Mononuclear cell (primary cell): ENCODE data around the gene TSR3. TPM values are rescaled to one million over a fixed set of nuclear protein-coding genes. Genes with fewer than 3 reads are reported as not detected.
A peak's percentile ranks its signal among the peaks of the same experiment; 100 is the strongest.

Source experiments
- H3K27me3 ChIP-seq: 2 replicates; pipeline ENCODE4 v1.6.0; 2011; ENCODE audit warnings: low read length, control low read depth; ENCODE audit not compliant: insufficient read depth
- H3K4me1 ChIP-seq: 2 replicates; pipeline ENCODE4 v1.5.1; 2011; ENCODE audit warnings: mild to moderate bottlenecking, low read length, control low read depth; ENCODE audit not compliant: insufficient read depth
- H3K4me3 ChIP-seq: 2 replicates; pipeline ENCODE4 v1.5.1; 2011; ENCODE audit warnings: mild to moderate bottlenecking, low read length, moderate library complexity
- H3K9me3 ChIP-seq: 2 replicates; pipeline ENCODE4 v1.5.1; 2011; ENCODE audit warnings: low read depth, mild to moderate bottlenecking, control low read depth, low read length
- total RNA-seq: library from RNA; depleted of rRNA; stranded (reverse); fragments of >200 nt; gene quantifications from one replicate; pipeline ENCODE4 v1.2.3, GENCODE V29; 2012

The TSR3 gene
- 21.3 TPM for total RNA-seq

DNA sequence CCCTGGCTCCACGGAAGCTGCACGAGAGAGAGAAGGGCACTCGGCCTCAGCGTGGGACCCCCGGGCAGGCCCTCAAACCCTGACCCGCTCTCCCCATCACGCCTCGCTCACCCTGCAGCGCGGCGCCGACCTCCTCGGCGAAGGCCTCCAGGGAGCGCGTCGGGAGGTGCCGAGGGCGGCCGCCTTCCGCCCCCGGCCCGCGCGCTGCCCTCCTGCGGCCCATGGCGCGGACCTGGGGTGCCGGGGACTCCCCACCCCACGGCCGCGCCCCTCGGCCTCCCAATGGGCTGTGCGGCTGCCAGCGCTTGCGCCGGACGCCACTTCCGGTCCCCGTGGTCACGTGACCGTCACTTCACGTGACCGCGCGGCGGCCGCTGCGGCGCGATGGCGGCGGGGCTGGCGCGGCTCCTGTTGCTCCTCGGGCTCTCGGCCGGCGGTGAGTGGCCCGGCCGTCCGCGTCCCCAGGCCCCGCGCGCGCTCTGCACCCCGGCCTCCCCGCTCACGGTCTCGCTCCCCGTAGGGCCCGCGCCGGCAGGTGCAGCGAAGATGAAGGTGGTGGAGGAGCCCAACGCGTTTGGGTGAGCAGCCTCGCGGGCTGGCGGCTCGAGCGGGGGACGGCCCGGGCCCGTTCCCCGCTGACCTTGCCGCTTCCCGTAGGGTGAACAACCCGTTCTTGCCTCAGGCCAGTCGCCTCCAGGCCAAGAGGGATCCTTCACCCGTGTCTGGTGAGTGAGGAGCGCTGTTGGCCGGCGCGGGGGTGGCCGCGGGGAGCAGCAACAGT is at the start of gene TSR3, which contains the start of gene GNPTG:
Gene TSR3 (minus strand): TSS at position 297 of the 781 bp plus-strand sequence. CDS start 74 bp downstream, at position 223.
Gene GNPTG (plus strand): TSS at position 350 of the 781 bp plus-strand sequence. CDS start 35 bp downstream, at position 385.
- Histone ChIP-seq H3K9me3 (no peaks in the 10 kb centered on the region), H3K27me3 (no peaks in the 10 kb centered on the region), H3K4me1 (peaks cover 31% of the 10 kb centered on the region), H3K4me3 (peak within 1 kb of the TSS; percentile 63)

- Histone ChIP-seq H3K4me1 (no peaks in the 10 kb centered on the region), H3K9me3 (no peaks in the 10 kb centered on the region), H3K4me3 (no peak overlapping the region), H3K27me3 (no peaks in the 10 kb centered on the region)
Observed at GRCh38 chr16:1401061-1401757, 49.5 kb upstream of the TSR3 start.

DNA sequence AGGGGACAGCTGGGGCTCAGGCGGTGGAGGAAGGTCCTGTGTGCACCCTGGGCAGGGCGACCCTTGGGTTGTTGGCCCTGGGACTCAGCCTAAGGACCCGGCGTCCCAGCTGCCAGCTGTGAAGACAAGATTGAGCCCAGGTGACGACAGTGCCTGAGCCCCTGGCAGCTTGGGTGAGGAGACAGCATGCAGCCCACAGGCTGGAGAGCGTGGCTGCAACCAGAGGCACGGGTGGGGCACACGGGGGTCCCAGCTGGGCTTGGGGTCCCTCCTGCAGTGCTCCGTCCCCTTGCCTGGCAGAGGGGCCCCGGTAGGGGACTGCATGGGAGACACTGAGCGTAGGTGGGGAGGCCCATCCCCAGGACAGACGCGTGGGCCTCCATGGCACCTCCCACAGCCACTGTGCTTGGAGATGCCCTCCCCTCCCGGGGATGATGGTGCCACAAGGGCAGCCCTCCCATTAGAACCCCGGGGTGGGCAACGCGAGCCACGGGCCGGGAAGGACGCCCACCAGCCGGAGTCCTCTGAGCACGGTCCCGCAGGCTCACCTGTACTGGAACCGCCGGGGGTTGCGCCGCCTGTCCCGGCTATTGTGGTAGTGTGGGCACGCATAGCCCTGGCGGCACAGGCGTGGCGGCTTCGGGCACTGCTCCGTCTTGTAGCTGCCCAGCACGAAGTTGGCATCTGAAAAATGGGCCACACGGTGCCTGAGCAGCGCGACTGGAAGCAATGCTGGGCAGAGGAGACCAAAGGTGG is 47.3 kb upstream of the TSR3 start:
- H3K4me3 ChIP-seq = no peak overlapping the region
- H3K27me3 ChIP-seq = no peaks in the 10 kb centered on the region
- no peaks in the 10 kb centered on the region for H3K4me1 ChIP-seq

GRCh38 chr16:1398351-1398750 is 46.7 kb upstream of the TSR3 start:
- Histone ChIP-seq H3K4me1 (no peaks in the 10 kb centered on the region), H3K9me3 (no peaks in the 10 kb centered on the region), H3K4me3 (no peak overlapping the region), H3K27me3 (no peaks in the 10 kb centered on the region)

More for the DNA sequence above, 47.3 kb upstream of the TSR3 start:
- H3K9me3 ChIP-seq = no peaks in the 10 kb centered on the region

DNA sequence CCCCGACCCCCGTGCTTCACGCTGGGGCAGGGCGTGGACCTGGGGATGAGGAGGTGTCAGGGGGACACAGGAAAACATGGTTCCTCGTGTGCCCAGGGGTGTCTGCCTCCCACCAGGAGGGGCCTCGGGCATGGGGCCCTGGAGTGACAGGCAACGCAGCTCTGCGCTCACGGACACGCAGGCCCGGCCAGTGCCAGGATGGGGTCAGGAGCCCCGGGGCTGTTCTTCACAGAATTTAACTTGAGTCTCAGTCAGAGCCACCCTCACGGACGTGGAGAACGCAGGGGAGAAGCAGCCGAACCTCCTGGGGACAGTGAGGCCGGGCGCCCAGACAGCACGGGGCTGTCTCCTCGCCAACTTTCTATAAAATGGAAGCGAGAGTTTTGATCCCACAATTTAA is 46.1 kb upstream of the TSR3 start:
- H3K4me1 ChIP-seq = no peaks in the 10 kb centered on the region
- no peaks in the 10 kb centered on the region for H3K9me3 ChIP-seq
- H3K27me3 ChIP-seq = no peaks in the 10 kb centered on the region
- no peak overlapping the region for H3K4me3 ChIP-seq

DNA sequence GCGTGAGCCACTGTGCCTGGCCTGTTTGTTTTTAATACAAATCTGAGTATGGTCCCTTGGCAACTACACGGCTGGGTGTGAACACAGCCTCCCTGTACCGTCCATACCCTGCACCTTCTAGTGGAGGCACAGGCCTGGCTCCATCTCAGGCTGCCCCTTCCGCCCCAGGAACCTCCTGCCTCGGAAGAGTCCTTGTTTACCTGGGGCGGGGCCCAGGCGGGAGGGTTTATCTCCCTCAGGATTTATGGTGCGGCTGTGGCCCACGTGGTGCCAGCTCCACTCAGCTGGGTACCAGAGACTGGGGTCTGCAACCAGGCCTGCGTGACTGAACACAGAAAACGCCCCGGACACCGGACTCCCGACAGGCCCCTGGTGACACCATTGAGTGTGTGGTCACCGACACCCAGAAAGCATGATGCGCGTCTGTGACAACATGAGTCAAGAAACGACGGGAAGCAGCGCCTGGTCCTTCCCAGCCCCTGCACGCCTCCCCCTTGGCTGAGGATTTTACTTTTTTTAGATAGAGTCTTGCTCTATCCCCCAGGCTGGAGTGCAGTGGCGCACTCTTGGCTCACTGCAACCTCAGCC is 43.9 kb upstream of the TSR3 start:
- H3K9me3 ChIP-seq = no peaks in the 10 kb centered on the region
- no peaks in the 10 kb centered on the region for H3K27me3 ChIP-seq
- no peaks in the 10 kb centered on the region for H3K4me1 ChIP-seq
- H3K4me3 ChIP-seq = no peak overlapping the region

GRCh38 chr16:1394367-1394951 is 42.8 kb upstream of the TSR3 start:
- Histone ChIP-seq H3K4me1 (no peaks in the 10 kb centered on the region), H3K27me3 (no peaks in the 10 kb centered on the region), H3K4me3 (no peak overlapping the region), H3K9me3 (no peaks in the 10 kb centered on the region)

DNA sequence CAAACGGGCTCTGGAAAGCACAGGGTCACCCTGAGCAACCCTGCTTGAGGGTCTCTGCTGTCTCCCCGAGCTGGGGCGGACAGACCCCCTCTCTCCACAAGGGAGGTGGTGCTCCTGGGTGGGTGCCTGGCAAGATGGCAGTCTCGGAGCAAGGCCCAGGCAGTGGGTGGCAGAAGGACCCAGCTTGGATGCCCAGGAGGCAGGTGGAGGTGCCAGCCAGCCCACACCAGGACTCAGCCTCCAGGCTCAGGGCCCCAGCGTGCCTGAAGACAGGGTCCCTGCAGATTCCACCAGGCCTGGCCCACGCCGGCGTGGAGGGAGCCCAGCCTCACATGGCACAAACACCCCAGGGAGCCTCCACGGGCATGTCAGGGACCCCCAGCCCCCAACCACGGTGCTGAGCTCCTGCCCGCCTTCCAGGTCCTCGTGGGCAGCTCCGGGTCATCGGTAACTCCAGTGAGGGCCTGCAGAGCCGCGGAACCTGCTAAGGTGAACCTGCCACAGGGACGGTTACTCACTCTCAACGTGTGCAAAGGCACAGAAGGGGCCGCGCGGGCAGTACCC is 42.0 kb upstream of the TSR3 start:
- Histone ChIP-seq H3K27me3 (no peaks in the 10 kb centered on the region), H3K4me3 (no peak overlapping the region), H3K4me1 (no peaks in the 10 kb centered on the region), H3K9me3 (no peaks in the 10 kb centered on the region)

GRCh38 chr16:1392826-1393225 is 41.1 kb upstream of the TSR3 start:
- no peak overlapping the region for H3K4me3 ChIP-seq
- no peaks in the 10 kb centered on the region for H3K4me1 ChIP-seq
- no peaks in the 10 kb centered on the region for H3K9me3 ChIP-seq

DNA sequence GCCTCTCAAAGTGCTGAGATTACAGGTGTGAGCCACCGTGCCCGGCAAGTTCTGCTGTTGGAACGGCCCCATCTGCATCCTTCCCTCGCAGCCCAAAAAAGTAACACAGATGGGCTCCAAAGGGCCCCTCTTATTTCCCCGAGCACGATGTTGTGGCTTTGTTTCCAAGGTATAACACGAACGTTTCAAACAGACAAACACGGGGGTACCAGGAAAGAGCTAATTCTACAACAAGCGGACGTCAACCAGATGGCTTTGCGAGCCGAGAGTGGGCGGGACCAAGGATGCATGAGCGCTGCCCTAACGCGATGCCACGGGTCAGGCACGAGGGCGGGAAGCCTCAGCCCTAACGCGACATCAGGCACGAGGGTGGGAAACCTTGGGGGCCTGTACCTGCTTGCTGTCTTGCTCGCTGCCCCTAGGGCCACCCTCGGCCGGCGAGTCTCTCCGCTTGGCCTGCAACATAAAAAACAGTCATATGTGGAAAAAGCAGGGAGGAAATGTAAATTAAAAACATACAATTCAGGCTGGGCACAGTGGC is 38.6 kb upstream of the TSR3 start:
- Histone ChIP-seq H3K4me1 (no peaks in the 10 kb centered on the region), H3K9me3 (no peaks in the 10 kb centered on the region), H3K27me3 (no peaks in the 10 kb centered on the region), H3K4me3 (no peak overlapping the region)

More at GRCh38 chr16:1392826-1393225, 41.1 kb upstream of the TSR3 start:
- H3K27me3 ChIP-seq = no peaks in the 10 kb centered on the region

DNA sequence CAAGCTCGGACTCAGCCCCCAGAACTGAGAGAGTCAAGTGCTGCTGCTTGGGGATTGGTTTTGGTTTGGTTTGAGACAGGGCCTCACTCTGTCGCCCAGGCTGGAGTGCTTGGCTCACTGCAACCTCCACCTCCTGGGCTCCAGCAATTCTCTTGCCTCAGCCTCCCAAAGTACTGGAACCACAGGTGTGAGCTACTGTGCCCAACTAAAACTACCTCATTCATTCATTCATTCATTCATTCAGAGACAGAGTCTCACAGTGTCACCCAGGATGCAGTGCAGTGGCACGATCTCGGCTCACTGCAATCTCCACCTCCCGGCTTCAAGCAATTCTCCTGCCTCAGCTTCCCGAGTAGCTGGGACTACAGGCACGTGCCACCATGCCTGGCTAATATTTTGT is 38.1 kb upstream of the TSR3 start:
- no peaks in the 10 kb centered on the region for H3K4me1 ChIP-seq
- no peaks in the 10 kb centered on the region for H3K27me3 ChIP-seq
- H3K9me3 ChIP-seq = no peaks in the 10 kb centered on the region
- no peak overlapping the region for H3K4me3 ChIP-seq

DNA sequence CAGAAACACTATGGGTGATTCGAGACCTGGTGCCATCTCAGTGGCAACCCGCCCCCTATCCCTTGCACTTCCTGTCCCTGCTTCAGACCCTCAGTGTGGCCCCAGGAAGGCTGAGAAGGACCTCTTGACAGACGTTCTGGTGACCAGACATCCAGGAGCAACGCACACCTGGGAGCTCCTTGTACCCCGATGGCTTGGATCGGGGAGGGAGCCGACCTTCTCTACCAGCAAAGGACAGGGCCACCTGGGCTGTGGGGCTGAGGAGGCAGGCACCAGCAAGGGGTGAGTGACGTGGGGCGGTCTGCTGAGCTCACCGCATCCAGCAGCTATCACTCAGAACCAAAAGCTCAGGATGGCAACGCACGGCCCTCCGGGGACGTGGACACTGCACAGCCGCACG is 35.7 kb upstream of the TSR3 start:
- H3K4me3 ChIP-seq = no peak overlapping the region
- H3K4me1 ChIP-seq = no peaks in the 10 kb centered on the region
- no peaks in the 10 kb centered on the region for H3K27me3 ChIP-seq
- H3K9me3 ChIP-seq = no peaks in the 10 kb centered on the region

DNA sequence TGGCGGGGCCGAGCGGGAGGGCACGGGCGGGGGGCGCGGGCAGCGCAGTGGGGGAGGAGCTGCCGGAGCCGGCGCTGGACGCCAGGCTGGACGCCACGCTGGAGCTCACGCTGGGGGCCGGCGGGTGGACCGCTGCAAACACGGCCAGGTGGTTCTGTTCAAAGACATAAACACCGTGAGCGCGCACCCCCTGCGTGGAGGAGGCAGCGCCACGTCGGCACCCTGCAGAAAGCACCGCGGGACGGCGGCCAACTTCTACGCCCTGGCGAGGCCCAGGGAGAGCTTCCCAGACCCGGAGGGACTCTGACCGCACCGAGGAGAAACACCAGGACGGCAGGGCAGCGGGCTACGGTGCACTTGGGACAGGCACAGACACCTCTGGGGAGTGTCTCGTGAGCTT is 33.6 kb upstream of the TSR3 start:
- Histone ChIP-seq H3K4me1 (peaks cover 2% of the 10 kb centered on the region), H3K9me3 (no peaks in the 10 kb centered on the region), H3K27me3 (no peaks in the 10 kb centered on the region), H3K4me3 (no peak overlapping the region)

- H3K4me1 ChIP-seq = peaks cover 16% of the 10 kb centered on the region
- H3K4me3 ChIP-seq = no peak overlapping the region
- no peaks in the 10 kb centered on the region for H3K27me3 ChIP-seq
- H3K9me3 ChIP-seq = no peaks in the 10 kb centered on the region
Observed at GRCh38 chr16:1383556-1383955, 31.9 kb upstream of the TSR3 start.
